Superior temporal gyrus (tissue), 1 donor: ENCODE data around the gene EFNA5.
A peak's percentile ranks its signal among the peaks of the same experiment; 100 is the strongest.

Source experiments
- DNase-seq: peaks from one replicate; pipeline ENCODE4 v3.0.0-alpha.2; 2016; ENCODE audit errors: extremely low spot score

The EFNA5 gene

GRCh38 chr5:107670932-107671741, at the start of gene EFNA5:
Gene EFNA5, minus strand, starts transcription at chr5:107670937.
- DNase-seq = peak; percentile 17

GRCh38 chr5:107719034-107719606, 48.4 kb upstream of the EFNA5 start:
- no peak for DNase-seq

- DNase-seq = no peak
Measured at GRCh38 chr5:107717816-107718215, 47.1 kb upstream of the EFNA5 start.

GRCh38 chr5:107713228-107713627, 42.5 kb upstream of the EFNA5 start:
- no peak for DNase-seq

GRCh38 chr5:107712359-107712870, 41.7 kb upstream of the EFNA5 start:
- no peak for DNase-seq

- no peak for DNase-seq
Measured at GRCh38 chr5:107705402-107706014, 34.8 kb upstream of the EFNA5 start.

- no peak for DNase-seq
Measured at GRCh38 chr5:107704681-107705401, 34.1 kb upstream of the EFNA5 start.

- no peak for DNase-seq
Measured at GRCh38 chr5:107700481-107700880, 29.7 kb upstream of the EFNA5 start.

GRCh38 chr5:107699425-107699824, 28.7 kb upstream of the EFNA5 start:
- DNase-seq = no peak

- no peak for DNase-seq
Measured at GRCh38 chr5:107698286-107698685, 27.5 kb upstream of the EFNA5 start.

- DNase-seq = peak; percentile 20
Measured at GRCh38 chr5:107696498-107696897, 25.8 kb upstream of the EFNA5 start.

GRCh38 chr5:107696080-107696479, 25.3 kb upstream of the EFNA5 start:
- no peak for DNase-seq

GRCh38 chr5:107687937-107688336, 17.2 kb upstream of the EFNA5 start:
- no peak for DNase-seq

- DNase-seq = no peak
Measured at GRCh38 chr5:107687404-107687803, 16.7 kb upstream of the EFNA5 start.

- DNase-seq = no peak
Measured at GRCh38 chr5:107682533-107682932, 11.8 kb upstream of the EFNA5 start.

GRCh38 chr5:107680799-107681198, 10.1 kb upstream of the EFNA5 start:
- no peak for DNase-seq

- DNase-seq = no peak
Measured at GRCh38 chr5:107680099-107680498, 9.4 kb upstream of the EFNA5 start.

GRCh38 chr5:107676702-107677101, 6.0 kb upstream of the EFNA5 start:
- DNase-seq = peak; percentile 15

- peak; percentile 30 for DNase-seq
Measured at GRCh38 chr5:107675201-107675600, 4.5 kb upstream of the EFNA5 start.

GRCh38 chr5:107674655-107675054, 3.9 kb upstream of the EFNA5 start:
- peak; percentile 13 for DNase-seq

- DNase-seq = peak; percentile 92
Measured at GRCh38 chr5:107673368-107674136, 2.8 kb upstream of the EFNA5 start.
